ENCODE results near the gene TEKT5.
"Not testable (repeated sequence)": the region's sequence is repeated elsewhere in the genome, so short reads cannot be mapped to it uniquely, and the experiment has no call there.

The TEKT5 gene

DNA sequence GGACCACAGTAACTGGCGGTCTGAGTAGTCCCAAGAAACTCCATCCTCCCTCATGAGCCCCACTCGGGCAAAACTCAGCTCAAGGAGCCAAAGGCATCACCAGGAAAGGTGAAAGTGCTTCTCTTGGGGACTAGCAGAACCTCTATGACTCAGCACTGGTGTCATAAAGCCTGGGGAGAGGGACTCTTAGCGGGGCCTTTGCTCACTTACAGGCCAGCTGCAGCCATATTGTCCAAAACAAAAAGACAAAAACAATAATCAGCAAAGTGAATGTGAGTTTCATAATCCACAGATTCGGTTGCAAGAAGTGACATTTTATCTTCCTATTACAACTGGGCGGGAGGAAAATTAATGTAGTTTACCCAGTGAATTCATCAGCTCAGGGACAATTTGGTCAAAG is at the start of gene TEKT5:
TEKT5 (minus strand) TSS at position 101 of the 400 bp plus-strand sequence; CDS start at position 44, 57 bp downstream.
- no peak for DNase-seq

- DNase-seq = peak; percentile 98 to 99 (median 99)
Observed at GRCh38 chr16:10743610-10744369, 49.1 kb upstream of the TEKT5 start, which contains the start of gene NUBP1. Gene NUBP1, plus strand, starts transcription at chr16:10743842. Its CDS starts 22 bp downstream, at chr16:10743864.

GRCh38 chr16:10743227-10743609 is 48.5 kb upstream of the TEKT5 start:
- no peak for DNase-seq

GRCh38 chr16:10741844-10742243 is 47.1 kb upstream of the TEKT5 start:
- no peak for DNase-seq

DNA sequence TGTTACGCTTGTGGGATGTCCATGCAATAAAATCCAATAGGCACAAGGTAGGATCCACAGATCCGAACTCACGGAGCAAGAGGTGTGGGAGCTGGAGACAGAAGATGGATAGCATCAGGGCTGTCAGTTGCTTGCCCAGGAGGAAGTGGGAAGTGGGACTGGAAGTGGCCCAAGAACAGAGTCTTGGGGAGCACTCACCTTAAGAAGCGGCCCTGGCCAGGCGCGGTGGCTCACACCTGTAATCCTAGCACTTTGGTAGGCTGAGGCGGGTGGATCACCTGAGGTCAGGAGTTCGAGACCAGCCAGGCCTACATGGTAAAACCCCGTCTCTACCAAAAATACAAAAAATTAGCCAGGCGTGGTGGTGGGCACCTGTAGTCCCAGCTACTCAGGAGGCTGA is 46.5 kb upstream of the TEKT5 start:
- not testable (repeated sequence) for DNase-seq

DNA sequence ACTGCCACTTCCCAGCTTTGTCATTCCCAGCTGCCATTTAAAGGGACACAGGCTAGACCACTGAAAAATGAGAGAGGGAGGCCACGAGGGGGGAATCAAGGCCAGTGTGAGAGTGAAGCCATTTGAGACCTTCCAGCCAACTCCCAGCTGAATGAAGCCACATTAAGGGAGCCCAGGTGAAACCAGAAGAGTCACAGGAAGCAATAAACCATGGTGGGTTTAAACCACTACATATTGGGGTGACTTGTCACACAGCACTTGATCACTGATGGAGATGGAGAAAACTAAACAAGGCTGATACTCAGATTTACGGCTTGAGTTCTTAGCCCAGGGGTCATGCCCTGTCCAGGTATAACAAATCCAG is 46.1 kb upstream of the TEKT5 start:
- no peak for DNase-seq

- no peak for DNase-seq
Observed at GRCh38 chr16:10740000-10740844, 45.5 kb upstream of the TEKT5 start.

GRCh38 chr16:10738231-10739077 is 43.7 kb upstream of the TEKT5 start:
- DNase-seq = no peak

DNA sequence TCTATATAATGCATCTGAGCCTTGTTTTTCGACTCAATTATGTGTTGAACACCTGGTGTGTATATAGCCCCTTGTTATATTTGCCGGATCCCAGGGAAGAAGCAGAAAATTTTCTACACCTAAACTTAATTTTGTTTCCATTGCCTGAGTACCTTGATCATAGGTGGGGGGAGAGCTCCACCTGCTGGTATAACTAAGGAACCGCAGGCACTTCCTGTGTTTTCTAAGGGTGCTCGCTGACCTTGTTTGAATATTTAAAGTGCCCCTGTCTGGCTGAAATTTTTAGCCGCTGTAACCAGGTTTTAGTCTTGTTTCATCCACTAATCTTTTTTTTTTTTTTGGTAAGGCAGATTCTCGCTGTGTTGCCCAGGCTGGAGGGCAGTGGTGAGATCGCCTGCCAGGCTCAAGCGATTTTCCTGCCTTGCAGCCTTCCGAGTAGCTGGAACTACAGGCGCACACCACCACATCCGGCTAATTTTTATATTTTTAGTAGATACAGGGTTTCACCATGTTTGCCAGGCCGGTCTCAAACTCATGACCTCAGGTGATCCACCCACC is 42.4 kb upstream of the TEKT5 start:
- peak in 3 of 4 experiments; percentile 9 to 46 (median 33) for DNase-seq

GRCh38 chr16:10731790-10732189 is 37.1 kb upstream of the TEKT5 start:
- no peak for DNase-seq

GRCh38 chr16:10729104-10730048 is 34.6 kb upstream of the TEKT5 start:
- DNase-seq = no peak

DNA sequence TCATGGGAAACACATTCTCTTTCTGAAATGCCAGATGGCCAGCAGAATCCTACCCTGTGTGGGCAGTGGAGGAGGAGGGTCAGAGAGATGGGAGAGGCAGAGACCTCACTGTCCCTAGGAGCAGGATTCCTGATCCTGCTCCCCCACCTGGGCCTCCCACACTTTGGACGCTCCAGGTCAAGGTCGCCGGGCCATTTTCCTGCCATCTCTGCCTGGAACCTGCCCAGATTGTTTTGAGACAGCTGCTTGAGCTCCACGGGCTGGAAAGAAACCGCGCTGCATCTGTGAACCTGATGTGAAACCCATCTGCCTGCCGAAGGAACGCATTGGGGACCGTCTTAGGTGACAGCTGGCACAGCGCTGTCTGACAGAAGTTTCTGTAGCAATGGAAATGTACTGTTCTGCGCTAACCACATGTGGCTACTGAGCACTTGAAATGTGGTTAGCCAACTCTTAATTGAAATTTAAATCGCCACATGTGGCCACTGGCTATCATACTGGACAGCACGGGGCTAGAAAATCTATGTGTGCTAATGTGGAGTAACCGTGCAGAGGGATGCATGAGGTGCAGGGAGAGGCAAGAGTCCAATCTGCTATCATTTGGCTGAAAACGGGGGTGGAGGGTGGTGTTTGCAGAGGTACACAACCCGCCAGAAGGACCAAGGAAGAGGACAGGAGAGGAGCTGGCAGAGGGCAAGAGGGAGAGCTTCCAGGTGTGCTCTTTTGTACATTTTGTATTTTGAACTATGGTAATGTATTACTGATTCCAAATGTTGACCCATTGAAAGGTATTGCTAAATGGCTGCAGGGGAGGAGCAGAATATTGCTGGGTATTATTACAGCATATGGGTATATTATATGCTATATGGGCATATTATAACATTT is 33.5 kb upstream of the TEKT5 start:
- no peak for DNase-seq

- DNase-seq = no peak
Observed at GRCh38 chr16:10708969-10709368, 14.2 kb upstream of the TEKT5 start.

DNA sequence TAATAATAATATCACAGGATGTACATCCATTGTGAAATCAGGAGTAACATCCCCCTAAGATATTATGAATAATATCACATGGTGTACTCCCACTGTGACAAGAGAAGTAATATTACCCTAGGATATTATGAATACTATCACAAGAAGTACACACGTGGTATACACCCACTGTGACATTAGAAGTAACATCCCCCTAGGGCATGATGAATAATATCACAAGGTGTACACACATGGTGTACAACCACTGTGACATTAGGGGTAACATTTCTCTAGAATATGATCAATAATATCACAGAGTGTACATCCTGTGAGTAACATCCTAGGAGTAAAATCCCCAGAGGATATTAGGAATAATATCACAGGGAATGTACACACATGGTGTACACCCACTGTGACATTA is 5.0 kb upstream of the TEKT5 start:
- no peak for DNase-seq

- DNase-seq = no peak
Observed at GRCh38 chr16:10694306-10694705, 424 bp downstream of the TEKT5 start.

GRCh38 chr16:10693889-10694288 is 841 bp downstream of the TEKT5 start:
- DNase-seq = no peak

DNA sequence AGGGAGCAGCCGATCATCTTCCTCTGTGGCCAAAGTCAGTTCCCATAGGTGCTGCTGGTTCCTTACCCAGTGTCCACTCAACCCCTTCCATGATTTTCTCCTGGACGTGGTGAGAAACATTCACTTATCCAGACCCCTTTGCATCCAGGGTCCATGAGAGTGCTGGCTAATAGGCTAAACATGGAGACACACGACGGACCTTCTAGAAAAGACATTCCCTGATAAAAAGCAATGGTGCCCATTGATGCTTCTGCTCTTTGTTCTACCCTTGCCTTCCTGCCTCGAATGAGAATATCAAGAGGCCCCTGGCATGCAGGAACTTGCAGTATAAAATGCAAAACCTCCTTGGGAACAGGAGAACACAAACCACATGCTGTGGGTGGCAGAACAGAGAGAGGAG is 2.3 kb downstream of the TEKT5 start:
- no peak for DNase-seq

GRCh38 chr16:10688726-10689125 is 6.0 kb downstream of the TEKT5 start:
- DNase-seq = no peak

DNA sequence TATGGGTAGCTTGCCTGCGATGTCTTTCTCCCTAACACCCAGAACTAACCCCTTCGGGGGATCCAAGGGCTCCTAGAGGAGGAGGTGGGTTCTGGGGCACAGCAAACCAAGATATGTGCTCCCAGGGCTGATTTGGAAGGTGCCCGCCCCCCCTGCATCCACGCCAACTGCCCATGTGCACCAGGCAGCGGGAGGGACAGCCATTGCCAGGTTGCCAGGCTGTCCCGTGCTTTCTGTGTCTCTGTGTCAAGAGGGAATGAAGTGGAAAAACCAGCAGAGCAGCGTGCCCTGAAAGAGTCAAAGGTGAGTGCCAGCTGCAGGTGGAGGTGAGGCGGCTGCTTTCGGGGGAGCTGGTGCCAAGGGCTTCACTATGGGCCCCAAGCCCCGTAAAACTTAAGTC is 6.4 kb downstream of the TEKT5 start:
- no peak for DNase-seq

- no peak for DNase-seq
Observed at GRCh38 chr16:10685709-10686108, 9.0 kb downstream of the TEKT5 start.

Data from activated naive CD4-positive, alpha-beta T cell (primary cell).